ENCODE data around the gene EPOP.

- TF ChIP-seq PAX5 (IDR thresholded peaks at IDR 0.05; ENCODE audit: insufficient read depth, low read length, severe bottlenecking) (no peak), POLR2AphosphoS5 (IDR thresholded peaks at IDR 0.05; ENCODE audit: low read depth, low read length) (peak; percentile 55; the same call in 1 of the 2 replicates)
These were observed 37.2 kb upstream of the EPOP start for GRCh38 chr17:38711792-38712571.

Measured in GM12891 (cell line).